ENCODE data around the gene C6orf62.
"Not testable (repeated sequence)": the region's sequence is repeated elsewhere in the genome, so short reads cannot be mapped to it uniquely, and the experiment has no call there.

C6orf62 gene

GRCh38 chr6:24719125-24719971 lies at the start of gene C6orf62:
C6orf62 (minus strand) TSS chr6:24719154; CDS start chr6:24718668, 486 bp downstream.
- no peak for TF ChIP-seq CTCF (IDR thresholded peaks at IDR 0.05; ENCODE audit: insufficient read depth, low read length, missing control alignments)
- CTCF ChIA-PET, result interaction anchor here (0.7 to 1.8 kb wide), 3 partner anchors 10 to 138 kb away, joined by 3 to 4 read pairs (median 3); no protein-coding TSS in a partner anchor

GRCh38 chr6:24768361-24768760 lies 49.4 kb upstream of the C6orf62 start:
- no peak overlapping the region for H3K4me3 ChIP-seq (ENCODE audit: low read depth, low read length)
- POLR2A ChIA-PET, result no interaction called here
- no peak for DNase-seq (ENCODE audit: low read depth, low spot score)
- no peak for TF ChIP-seq CTCF (IDR thresholded peaks at IDR 0.05; ENCODE audit: insufficient read depth, low read length, missing control alignments)
- CTCF ChIA-PET, result interaction anchor here (0.9 to 4.9 kb wide), 4 partner anchors 47 to 195 kb away, joined by 3 to 85 read pairs (median 6); no protein-coding TSS in a partner anchor

More at GRCh38 chr6:24719125-24719971, at the start of gene C6orf62:
- peak within 1 kb of the TSS; percentile 91 for H3K4me3 ChIP-seq (ENCODE audit: low read depth, low read length)
- POLR2A ChIA-PET, result interaction anchor here (0.7 to 1.9 kb wide), 8 partner anchors 11 to 569 kb away, joined by 3 to 8 read pairs (median 4); partner anchors contain the start of genes ACOT13 and TDP2
- no peak for DNase-seq (ENCODE audit: low read depth, low spot score)

- peak; percentile 13 for TF ChIP-seq CTCF (IDR thresholded peaks at IDR 0.05; ENCODE audit: insufficient read depth, low read length, missing control alignments)
- POLR2A ChIA-PET, result no interaction called here
- H3K4me3 ChIP-seq (ENCODE audit: low read depth, low read length), result no peak overlapping the region
- DNase-seq (ENCODE audit: low read depth, low spot score), result no peak
- CTCF ChIA-PET, result interaction anchor here (0.6 to 4.9 kb wide), 23 partner anchors 9 to 835 kb away, joined by 3 to 85 read pairs (median 4); no protein-coding TSS in a partner anchor
Observed at GRCh38 chr6:24766680-24767462, 47.9 kb upstream of the C6orf62 start.

- DNase-seq (ENCODE audit: low read depth, low spot score); POLR2A ChIA-PET; H3K4me3 ChIP-seq (ENCODE audit: low read depth, low read length): not testable (repeated sequence)
- CTCF ChIA-PET, result interaction anchor here (0.7 to 4.9 kb wide), 12 partner anchors 10 to 271 kb away, joined by 3 to 85 read pairs (median 4); no protein-coding TSS in a partner anchor
Observed at GRCh38 chr6:24765968-24766367, 47.0 kb upstream of the C6orf62 start.

- DNase-seq (ENCODE audit: low read depth, low spot score); POLR2A ChIA-PET; H3K4me3 ChIP-seq (ENCODE audit: low read depth, low read length): not testable (repeated sequence)
- CTCF ChIA-PET, result interaction anchor here (0.6 to 4.9 kb wide), 5 partner anchors 10 to 243 kb away, joined by 3 to 85 read pairs (median 3); no protein-coding TSS in a partner anchor
Observed at GRCh38 chr6:24764833-24765828, 46.2 kb upstream of the C6orf62 start.

GRCh38 chr6:24763578-24763977 lies 44.6 kb upstream of the C6orf62 start:
- TF ChIP-seq CTCF (IDR thresholded peaks at IDR 0.05; ENCODE audit: insufficient read depth, low read length, missing control alignments), result no peak
- POLR2A ChIA-PET, result no interaction called here
- CTCF ChIA-PET, result interaction anchor here (1.2 to 1.6 kb wide), 2 partner anchors 180 to 182 kb away, joined by 4 to 5 read pairs; no protein-coding TSS in a partner anchor
- no peak for DNase-seq (ENCODE audit: low read depth, low spot score)
- H3K4me3 ChIP-seq (ENCODE audit: low read depth, low read length), result no peak overlapping the region

Data from AG04449 (cell line).